Panc1 (cell line): ENCODE results near the gene GIGYF1.

ENCODE experiments used
- CTCF ChIP-seq: fragments of 450-650 bp; IDR thresholded peaks from 2 replicates; pipeline ENCODE4 v1.5.1; 2017; ENCODE audit warnings: mild to moderate bottlenecking
- POLR2AphosphoS5 ChIP-seq: IDR thresholded peaks from 2 replicates; pipeline ENCODE4 v1.6.1; 2012; ENCODE audit warnings: mild to moderate bottlenecking, low read depth, low read length, moderate library complexity
- REST ChIP-seq, 2 experiments: IDR thresholded peaks; 2 replicates each; pipeline ENCODE4 v1.6.1; 2011 to 2012; ENCODE audit warnings: low read depth in 2 of 2, control low read depth in 1 of 2, low read length in 1 of 2, mild to moderate bottlenecking in 1 of 2, moderate library complexity in 1 of 2; ENCODE audit not compliant: insufficient read depth in 1 of 2
- SIN3A ChIP-seq: IDR thresholded peaks from 2 replicates; pipeline ENCODE4 v1.6.1; 2012; ENCODE audit warnings: low read depth, mild to moderate bottlenecking, low read length, moderate library complexity, borderline replicate concordance; ENCODE audit not compliant: insufficient read depth
- TCF7L2 ChIP-seq: IDR thresholded peaks from 2 replicates; pipeline ENCODE4 v1.6.1; 2011; ENCODE audit warnings: mild to moderate bottlenecking, low read depth, low read length, inconsistent platforms

DNA sequence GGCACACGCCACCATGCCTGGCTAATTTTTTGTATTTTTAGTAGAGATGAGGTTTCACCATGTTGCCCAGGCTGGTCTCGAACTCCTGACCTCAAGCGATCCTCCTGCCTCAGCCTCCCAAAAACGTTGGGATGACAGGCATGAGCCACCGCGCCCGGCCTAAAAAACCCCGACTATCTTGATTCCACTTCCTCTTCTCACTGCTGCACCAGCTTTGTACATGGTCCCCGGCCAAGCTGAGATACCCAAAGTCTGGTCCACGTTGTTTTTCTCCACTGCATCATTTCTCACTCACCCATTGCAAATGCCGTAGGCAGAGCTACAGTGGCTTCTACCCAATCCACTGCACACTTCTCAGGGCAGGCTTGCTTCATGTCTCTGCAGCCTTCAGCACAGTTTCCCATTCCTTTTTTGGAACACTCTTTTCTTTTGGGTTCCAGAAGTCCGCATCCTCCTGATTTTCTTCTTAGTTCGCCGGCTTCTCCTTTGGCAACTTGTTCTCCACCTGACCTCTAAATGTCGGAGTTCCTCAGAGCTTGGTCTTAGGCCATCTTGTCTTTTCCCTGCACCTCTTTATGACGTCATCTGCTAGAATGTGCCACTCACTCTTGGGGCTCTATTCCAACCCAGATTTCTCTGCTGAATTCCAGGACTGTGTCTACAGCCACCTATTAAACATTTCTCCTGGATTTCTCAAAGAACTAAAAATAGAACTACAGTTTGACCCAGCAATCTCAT is 26.6 kb downstream of the GIGYF1 start:
- no peak for TF ChIP-seq CTCF
- no peak for TF ChIP-seq POLR2AphosphoS5
- TF ChIP-seq SIN3A, result no peak
- TF ChIP-seq REST (IDR thresholded peaks at IDR 0.05; ENCODE audit: insufficient read depth in 1 of 2, low read depth in 2 of 2, low read length in 1 of 2), result no peak
- no peak for TF ChIP-seq TCF7L2
